Heart left ventricle (tissue), 13 donors: ENCODE measurements around the gene DNAJB14.

Experiments
- POLR2A ChIP-seq, 2 donors: fragments of 450-650 bp; IDR thresholded peaks; one replicate each; pipeline ENCODE4 v1.6.1; 2017; ENCODE audit warnings: antibody characterized with exemption in 2 of 2, mild to moderate bottlenecking in 2 of 2, moderate library complexity in 2 of 2
- TF ChIP-seq, protein P1 (sequence below), 12 donors: fragments of 200-600 bp; sonication (generic) in 4 of 12; IDR thresholded peaks; one replicate each; pipeline versions ENCODE4 v1.5.0 to v1.8.0; 2018 to 2022; ENCODE audit warnings: antibody characterized with exemption in 12 of 12, mild to moderate bottlenecking in 5 of 12
- donor health status: ischemic (EF 13 %, LVEDD 7.1; RV severe dilation, severe dysfunction).
- donor health status: DM: no; HTN: yes; CAD: no.
- donor health status: DM: no; HTN: no; CAD: no.
- donor health status: ischemic (EF 25% LVEDD 6.9; RV normal size, moderate dysfunction).
- donor health status: ischemic (EF 25% LVEDD 5.7; RV mildly dilated, moderate dysfunction).
- donor health status: ischemic (EF 35%, LVEDD 5.7; RV mildly dilated, moderate dysfunction).
- donor health status: nonischemic (EF 11% LVEDD 7.7; RV severe dilation, severe dysfunction).
- donor health status: DM: yes; HTN: yes; CAD: no.
- donor health status: PGD.
- donor health status: ischemic (EF 29% LVEDD 5.4; RV normal size, mild dysfunction).
- donor health status: nonischemic (EF 23%, LVEDD 6.1; RV moderate dilation, normal function).

DNA sequence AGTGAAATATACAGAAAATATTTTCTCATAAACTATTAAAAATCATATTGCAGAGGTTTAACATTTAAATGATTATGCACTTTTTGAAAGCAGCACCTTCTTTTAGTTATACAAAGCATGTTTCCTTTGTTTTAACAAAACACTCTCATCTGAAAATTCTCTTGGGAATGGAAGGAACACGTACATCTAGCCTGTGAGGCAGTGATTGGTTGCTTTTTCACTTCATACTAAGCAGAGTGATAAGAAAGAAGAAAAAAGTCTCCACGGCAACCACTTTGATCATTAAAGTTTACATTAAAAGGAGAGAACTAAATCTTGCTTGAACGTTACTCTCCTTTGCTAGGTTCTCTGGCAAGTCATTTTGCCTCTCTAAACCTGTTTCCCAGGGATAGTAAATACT lies 45.3 kb upstream of the DNAJB14 start:
- no peak for TF ChIP-seq POLR2A (IDR thresholded peaks at IDR 0.05)
- TF ChIP-seq, protein P1, sequence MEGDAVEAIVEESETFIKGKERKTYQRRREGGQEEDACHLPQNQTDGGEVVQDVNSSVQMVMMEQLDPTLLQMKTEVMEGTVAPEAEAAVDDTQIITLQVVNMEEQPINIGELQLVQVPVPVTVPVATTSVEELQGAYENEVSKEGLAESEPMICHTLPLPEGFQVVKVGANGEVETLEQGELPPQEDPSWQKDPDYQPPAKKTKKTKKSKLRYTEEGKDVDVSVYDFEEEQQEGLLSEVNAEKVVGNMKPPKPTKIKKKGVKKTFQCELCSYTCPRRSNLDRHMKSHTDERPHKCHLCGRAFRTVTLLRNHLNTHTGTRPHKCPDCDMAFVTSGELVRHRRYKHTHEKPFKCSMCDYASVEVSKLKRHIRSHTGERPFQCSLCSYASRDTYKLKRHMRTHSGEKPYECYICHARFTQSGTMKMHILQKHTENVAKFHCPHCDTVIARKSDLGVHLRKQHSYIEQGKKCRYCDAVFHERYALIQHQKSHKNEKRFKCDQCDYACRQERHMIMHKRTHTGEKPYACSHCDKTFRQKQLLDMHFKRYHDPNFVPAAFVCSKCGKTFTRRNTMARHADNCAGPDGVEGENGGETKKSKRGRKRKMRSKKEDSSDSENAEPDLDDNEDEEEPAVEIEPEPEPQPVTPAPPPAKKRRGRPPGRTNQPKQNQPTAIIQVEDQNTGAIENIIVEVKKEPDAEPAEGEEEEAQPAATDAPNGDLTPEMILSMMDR (IDR thresholded peaks at IDR 0.05): no peak
